Measurements from ENCODE around the gene POLN.

The POLN gene

DNA sequence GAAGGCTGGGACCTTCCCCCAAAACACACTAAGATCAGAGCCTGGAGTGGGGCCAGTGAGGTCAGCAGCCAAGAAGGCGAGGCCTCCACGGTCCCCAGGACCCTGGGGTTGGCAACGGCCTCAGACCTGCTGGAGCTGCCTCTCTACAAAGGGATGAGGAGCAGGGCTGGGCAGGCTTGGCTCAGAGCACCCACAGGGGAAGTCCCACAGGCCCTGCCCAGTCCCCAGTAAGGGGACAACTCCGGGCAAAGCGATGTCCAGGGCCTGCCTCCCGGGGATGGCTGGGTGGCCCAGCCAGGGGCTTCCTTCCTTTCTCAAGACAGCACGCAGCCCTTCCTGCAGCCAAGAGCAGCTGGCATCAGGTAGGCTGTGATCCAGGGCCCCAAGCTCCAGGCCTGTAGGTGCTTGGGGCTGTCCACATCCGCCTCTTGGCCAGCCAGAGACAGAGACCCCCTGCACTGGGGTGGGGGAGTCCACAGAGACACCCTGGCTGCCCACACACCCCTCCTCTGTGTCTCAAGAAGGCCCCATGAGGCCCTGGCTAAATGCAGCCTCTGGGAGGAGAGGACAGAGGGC lies 14.3 kb upstream of the POLN start:
- no peaks in the 10 kb centered on the region for H3K27me3 ChIP-seq (ENCODE audit: insufficient read depth, low read length, poor library complexity, severe bottlenecking)
- no peaks in the 10 kb centered on the region for H3K9me3 ChIP-seq (ENCODE audit: insufficient read depth, low read depth, low read length)
- H3K79me2 ChIP-seq (ENCODE audit: insufficient read depth, low read length) = peaks cover 54% of the 10 kb centered on the region
- H3K4me2 ChIP-seq (ENCODE audit: low read depth, low read length, poor library complexity, severe bottlenecking) = no peak overlapping the region
- H3K9me2 ChIP-seq (replicated peaks; ENCODE audit: low read depth, low read length) = no peaks in the 10 kb centered on the region
- H3K9ac ChIP-seq (ENCODE audit: low read depth, low read length, poor library complexity, severe bottlenecking) = no peak overlapping the region
- H3K36me3 ChIP-seq (ENCODE audit: insufficient read depth, low read length) = peaks cover 14% of the 10 kb centered on the region; the same call in 1 of the 2 replicates
- H2AFZ ChIP-seq (ENCODE audit: low read length) = no peak overlapping the region
- H3F3A ChIP-seq (ENCODE audit: low read depth) = no peaks in the 10 kb centered on the region
- peaks cover 11% of the 10 kb centered on the region for H3K4me1 ChIP-seq (ENCODE audit: insufficient read depth, low read length, poor library complexity, severe bottlenecking)
- H3K4me3 ChIP-seq (ENCODE audit: low read length, poor library complexity, severe bottlenecking) = no peak overlapping the region
- H4K20me1 ChIP-seq (ENCODE audit: insufficient read depth, low read length, poor library complexity, severe bottlenecking) = peaks cover 55% of the 10 kb centered on the region
- TF ChIP-seq, protein P1, sequence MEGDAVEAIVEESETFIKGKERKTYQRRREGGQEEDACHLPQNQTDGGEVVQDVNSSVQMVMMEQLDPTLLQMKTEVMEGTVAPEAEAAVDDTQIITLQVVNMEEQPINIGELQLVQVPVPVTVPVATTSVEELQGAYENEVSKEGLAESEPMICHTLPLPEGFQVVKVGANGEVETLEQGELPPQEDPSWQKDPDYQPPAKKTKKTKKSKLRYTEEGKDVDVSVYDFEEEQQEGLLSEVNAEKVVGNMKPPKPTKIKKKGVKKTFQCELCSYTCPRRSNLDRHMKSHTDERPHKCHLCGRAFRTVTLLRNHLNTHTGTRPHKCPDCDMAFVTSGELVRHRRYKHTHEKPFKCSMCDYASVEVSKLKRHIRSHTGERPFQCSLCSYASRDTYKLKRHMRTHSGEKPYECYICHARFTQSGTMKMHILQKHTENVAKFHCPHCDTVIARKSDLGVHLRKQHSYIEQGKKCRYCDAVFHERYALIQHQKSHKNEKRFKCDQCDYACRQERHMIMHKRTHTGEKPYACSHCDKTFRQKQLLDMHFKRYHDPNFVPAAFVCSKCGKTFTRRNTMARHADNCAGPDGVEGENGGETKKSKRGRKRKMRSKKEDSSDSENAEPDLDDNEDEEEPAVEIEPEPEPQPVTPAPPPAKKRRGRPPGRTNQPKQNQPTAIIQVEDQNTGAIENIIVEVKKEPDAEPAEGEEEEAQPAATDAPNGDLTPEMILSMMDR (conservative IDR thresholded peaks at IDR 0.05; ENCODE audit: low read length) = no peak
- TF ChIP-seq EZH2phosphoT487 (IDR thresholded peaks at IDR 0.05; ENCODE audit: borderline replicate concordance) = no peak

DNA sequence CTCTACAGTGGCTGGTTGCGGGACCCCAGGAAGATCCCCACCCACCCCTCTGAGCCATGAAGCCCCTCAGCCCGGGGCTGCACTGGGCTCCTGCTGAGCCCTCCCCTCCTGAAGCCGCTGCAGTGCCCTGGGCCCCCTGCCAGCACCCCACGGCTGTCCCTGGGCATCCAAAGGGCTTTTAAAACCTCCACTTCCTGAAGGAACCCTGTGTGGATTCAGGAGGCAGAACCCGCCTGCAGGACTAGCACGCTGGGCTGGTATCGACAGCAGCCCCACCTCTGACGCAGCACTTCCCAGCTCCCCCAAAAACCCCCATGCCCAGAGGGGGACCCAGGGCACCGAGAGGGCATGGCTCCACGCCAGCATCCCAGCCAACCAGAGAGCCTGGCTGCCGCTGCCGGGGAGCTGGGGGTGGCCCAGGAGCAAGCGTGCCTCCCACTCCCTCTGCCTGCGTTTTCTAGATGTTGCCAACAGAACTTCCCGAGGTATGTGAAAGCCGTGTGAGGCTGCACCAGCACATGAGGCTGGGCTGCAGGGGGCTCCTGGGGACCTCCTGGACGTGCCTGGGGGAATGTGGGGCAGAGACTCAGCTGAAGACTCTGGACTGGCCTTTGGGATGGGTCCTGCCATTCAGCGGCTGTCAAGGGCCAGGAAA lies 13.7 kb upstream of the POLN start:
- H3K36me3 ChIP-seq (ENCODE audit: insufficient read depth, low read length) = peaks cover 14% of the 10 kb centered on the region; the same call in 1 of the 2 replicates
- peaks cover 10% of the 10 kb centered on the region for H3K4me1 ChIP-seq (ENCODE audit: insufficient read depth, low read length, poor library complexity, severe bottlenecking)
- no peak for TF ChIP-seq EZH2phosphoT487 (IDR thresholded peaks at IDR 0.05; ENCODE audit: borderline replicate concordance)
- TF ChIP-seq, protein P1 (conservative IDR thresholded peaks at IDR 0.05; ENCODE audit: low read length) = no peak
- H3K4me2 ChIP-seq (ENCODE audit: low read depth, low read length, poor library complexity, severe bottlenecking) = no peak overlapping the region
- peaks cover 49% of the 10 kb centered on the region for H4K20me1 ChIP-seq (ENCODE audit: insufficient read depth, low read length, poor library complexity, severe bottlenecking)
- no peaks in the 10 kb centered on the region for H3K9me2 ChIP-seq (replicated peaks; ENCODE audit: low read depth, low read length)
- H2AFZ ChIP-seq (ENCODE audit: low read length) = no peak overlapping the region
- H3K27me3 ChIP-seq (ENCODE audit: insufficient read depth, low read length, poor library complexity, severe bottlenecking) = no peaks in the 10 kb centered on the region
- no peaks in the 10 kb centered on the region for H3K9me3 ChIP-seq (ENCODE audit: insufficient read depth, low read depth, low read length)
- H3K9ac ChIP-seq (ENCODE audit: low read depth, low read length, poor library complexity, severe bottlenecking) = no peak overlapping the region
- H3F3A ChIP-seq (ENCODE audit: low read depth) = no peaks in the 10 kb centered on the region
- no peak overlapping the region for H3K4me3 ChIP-seq (ENCODE audit: low read length, poor library complexity, severe bottlenecking)
- H3K79me2 ChIP-seq (ENCODE audit: insufficient read depth, low read length) = peaks cover 48% of the 10 kb centered on the region

DNA sequence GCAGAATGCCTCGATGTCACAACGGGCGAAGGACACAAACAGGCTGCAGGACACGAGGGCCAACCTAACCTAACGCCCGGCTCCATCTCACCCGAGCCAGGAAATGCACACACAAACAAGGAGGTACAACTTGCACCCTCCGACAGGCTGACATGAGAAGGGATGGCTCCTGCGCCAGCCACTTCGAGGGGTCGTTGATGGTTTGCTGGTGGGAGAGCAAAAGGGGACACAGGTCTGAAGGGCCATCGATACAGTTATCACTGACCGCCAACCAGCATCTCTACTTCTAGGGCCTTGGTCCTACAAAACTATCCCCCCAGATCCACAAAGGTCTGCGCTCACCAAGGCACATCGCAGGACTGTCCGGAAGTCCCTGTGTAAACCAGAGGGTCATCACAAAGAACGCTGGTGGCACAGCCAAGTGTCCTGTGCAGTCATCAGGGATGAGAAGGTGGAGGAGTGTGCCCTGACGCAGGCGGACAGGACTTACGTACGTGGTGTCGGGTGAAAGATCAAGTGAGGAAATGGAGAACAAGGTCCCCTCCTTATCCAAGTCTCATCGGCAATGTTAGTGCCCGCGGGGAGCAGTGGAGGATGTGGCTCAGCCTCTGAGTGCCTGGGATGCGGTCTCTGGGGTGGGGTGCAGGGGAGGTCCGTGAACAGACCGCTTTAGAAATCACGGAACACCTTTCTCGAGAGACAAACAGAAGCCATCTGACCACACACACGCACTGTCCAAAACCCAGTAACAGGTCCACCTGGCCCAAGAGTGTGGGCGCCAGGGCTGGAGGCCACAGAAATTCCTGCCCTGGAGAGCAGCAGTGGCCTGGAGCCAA lies 13.0 kb upstream of the POLN start:
- H3K79me2 ChIP-seq (ENCODE audit: insufficient read depth, low read length) = peaks cover 40% of the 10 kb centered on the region
- H3K27me3 ChIP-seq (ENCODE audit: insufficient read depth, low read length, poor library complexity, severe bottlenecking) = no peaks in the 10 kb centered on the region
- no peak overlapping the region for H3K9ac ChIP-seq (ENCODE audit: low read depth, low read length, poor library complexity, severe bottlenecking)
- H3K4me3 ChIP-seq (ENCODE audit: low read length, poor library complexity, severe bottlenecking) = no peak overlapping the region
- H3K9me3 ChIP-seq (ENCODE audit: insufficient read depth, low read depth, low read length) = no peaks in the 10 kb centered on the region
- H3F3A ChIP-seq (ENCODE audit: low read depth) = no peaks in the 10 kb centered on the region
- TF ChIP-seq, protein P1 (conservative IDR thresholded peaks at IDR 0.05; ENCODE audit: low read length) = no peak
- TF ChIP-seq EZH2phosphoT487 (IDR thresholded peaks at IDR 0.05; ENCODE audit: borderline replicate concordance) = no peak
- no peak overlapping the region for H3K4me2 ChIP-seq (ENCODE audit: low read depth, low read length, poor library complexity, severe bottlenecking)
- peaks cover 21% of the 10 kb centered on the region; the same call in 1 of the 2 replicates for H3K36me3 ChIP-seq (ENCODE audit: insufficient read depth, low read length)
- H2AFZ ChIP-seq (ENCODE audit: low read length) = no peak overlapping the region
- peaks cover 2% of the 10 kb centered on the region for H3K4me1 ChIP-seq (ENCODE audit: insufficient read depth, low read length, poor library complexity, severe bottlenecking)
- H3K9me2 ChIP-seq (replicated peaks; ENCODE audit: low read depth, low read length) = no peaks in the 10 kb centered on the region
- peaks cover 42% of the 10 kb centered on the region for H4K20me1 ChIP-seq (ENCODE audit: insufficient read depth, low read length, poor library complexity, severe bottlenecking)

Data from Loucy (cell line).